CMK (cell line): ENCODE data around the gene SLC25A12.
"Not testable (repeated sequence)": the region's sequence is repeated elsewhere in the genome, so short reads cannot be mapped to it uniquely, and the experiment has no call there.

ENCODE experiments used
- DNase-seq: peaks from one replicate; pipeline ENCODE4 v3.0.0-alpha.2; 2010; ENCODE audit warnings: low read depth

Gene SLC25A12

GRCh38 chr2:171822525-171823322, 71.3 kb downstream of the SLC25A12 start:
- no peak for DNase-seq

GRCh38 chr2:171819453-171819852, 74.6 kb downstream of the SLC25A12 start:
- no peak for DNase-seq

GRCh38 chr2:171814883-171815282, 79.2 kb downstream of the SLC25A12 start:
- no peak for DNase-seq

GRCh38 chr2:171814174-171814573, 79.9 kb downstream of the SLC25A12 start:
- DNase-seq = no peak

GRCh38 chr2:171813729-171814128, 80.3 kb downstream of the SLC25A12 start:
- no peak for DNase-seq

- DNase-seq = no peak
Measured at GRCh38 chr2:171813126-171813525, 80.9 kb downstream of the SLC25A12 start.

GRCh38 chr2:171811245-171811628, 82.8 kb downstream of the SLC25A12 start:
- DNase-seq = no peak

- DNase-seq = no peak
Measured at GRCh38 chr2:171810422-171811244, 83.4 kb downstream of the SLC25A12 start.

GRCh38 chr2:171808885-171809284, 85.2 kb downstream of the SLC25A12 start:
- not testable (repeated sequence) for DNase-seq

- DNase-seq = no peak
Measured at GRCh38 chr2:171807831-171808393, 86.1 kb downstream of the SLC25A12 start.

- no peak for DNase-seq
Measured at GRCh38 chr2:171807119-171807518, 86.9 kb downstream of the SLC25A12 start.

- DNase-seq = no peak
Measured at GRCh38 chr2:171804456-171804855, 89.6 kb downstream of the SLC25A12 start.

GRCh38 chr2:171803757-171804156, 90.3 kb downstream of the SLC25A12 start:
- DNase-seq = no peak

GRCh38 chr2:171800639-171801038, 93.4 kb downstream of the SLC25A12 start:
- DNase-seq = no peak

GRCh38 chr2:171798156-171798820, 95.8 kb downstream of the SLC25A12 start:
- DNase-seq = no peak

GRCh38 chr2:171794918-171795317, 99.1 kb downstream of the SLC25A12 start:
- DNase-seq = no peak

- DNase-seq = no peak
Measured at GRCh38 chr2:171793691-171794678, 100.1 kb downstream of the SLC25A12 start.

GRCh38 chr2:171792886-171793580, 101.0 kb downstream of the SLC25A12 start:
- no peak for DNase-seq

GRCh38 chr2:171792157-171792556, 101.9 kb downstream of the SLC25A12 start:
- DNase-seq = no peak

- no peak for DNase-seq
Measured at GRCh38 chr2:171791361-171791760, 102.7 kb downstream of the SLC25A12 start.
